ENCODE results near the gene PRSS38. TPM values are rescaled to one million over a fixed set of nuclear protein-coding genes. Genes with fewer than 3 reads are reported as not detected.

The PRSS38 gene
- total RNA-seq, 1 donor from 2014 or later = not detected

- ATAC-seq (ENCODE audit: low read depth) (no peak), DNase-seq (no peak)
- H3K27ac Mint-ChIP-seq = no peak overlapping the region
- no peaks in the 10 kb centered on the region for H3K9me3 Mint-ChIP-seq
- H3K4me1 Mint-ChIP-seq = no peaks in the 10 kb centered on the region
- no peak for TF ChIP-seq CTCF (IDR thresholded peaks at IDR 0.05)
- H3K27me3 Mint-ChIP-seq = no peaks in the 10 kb centered on the region
- CTCF ChIA-PET = no interaction called here
- H3K4me3 Mint-ChIP-seq = no peak overlapping the region
- intact Hi-C loops (cut with micrococcal nuclease) = no loop called here
- H3K36me3 Mint-ChIP-seq (ENCODE audit: low read depth) = no peaks in the 10 kb centered on the region
- POLR2A ChIA-PET = no interaction called here
These were observed 21.3 kb upstream of the PRSS38 start for GRCh38 chr1:227793948-227794816.

GRCh38 chr1:227794817-227795192, 20.7 kb upstream of the PRSS38 start:
- no peaks in the 10 kb centered on the region for H3K9me3 Mint-ChIP-seq
- DNase-seq (no peak), ATAC-seq (ENCODE audit: low read depth) (no peak)
- H3K4me1 Mint-ChIP-seq = no peaks in the 10 kb centered on the region
- H3K36me3 Mint-ChIP-seq (ENCODE audit: low read depth) = no peaks in the 10 kb centered on the region
- ChIA-PET POLR2A (no interaction called here), CTCF (no interaction called here)
- no peak overlapping the region for H3K4me3 Mint-ChIP-seq
- H3K27me3 Mint-ChIP-seq = no peaks in the 10 kb centered on the region
- H3K27ac Mint-ChIP-seq = no peak overlapping the region
- TF ChIP-seq CTCF (IDR thresholded peaks at IDR 0.05) = no peak
- intact Hi-C loops (cut with micrococcal nuclease) = no loop called here

DNA sequence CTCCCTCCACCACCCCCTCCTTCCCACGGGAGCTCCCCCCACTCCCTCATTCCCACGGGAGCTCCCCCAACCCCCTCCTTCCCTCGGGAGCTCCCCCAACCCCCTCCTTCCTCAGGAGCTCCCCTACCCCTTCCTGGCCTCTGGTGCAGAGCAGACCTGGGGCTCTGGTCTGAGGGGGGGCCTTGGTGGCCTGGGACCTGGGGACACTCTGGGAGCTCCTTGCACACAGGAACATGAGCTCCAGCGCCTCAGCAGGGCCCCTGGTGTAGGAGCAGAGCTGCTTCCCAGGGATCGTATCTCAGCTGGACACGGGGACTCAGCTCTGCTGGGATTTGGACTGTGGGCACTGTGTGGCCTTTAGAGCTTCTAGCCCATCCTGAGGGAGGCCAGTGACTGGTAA, 19.7 kb upstream of the PRSS38 start:
- Mint-ChIP-seq H3K4me1 (no peaks in the 10 kb centered on the region), H3K27ac (no peak overlapping the region), H3K4me3 (no peak overlapping the region), H3K9me3 (no peaks in the 10 kb centered on the region), H3K27me3 (no peaks in the 10 kb centered on the region), H3K36me3 (ENCODE audit: low read depth) (no peaks in the 10 kb centered on the region)
- ChIA-PET POLR2A (interaction anchor here (0.6 kb wide), 1 partner anchor 36 kb away, joined by 3 read pairs; no protein-coding TSS in a partner anchor), CTCF (no interaction called here)
- intact Hi-C loops (cut with micrococcal nuclease) = no loop called here
- no peak for ATAC-seq (ENCODE audit: low read depth)
- TF ChIP-seq CTCF (IDR thresholded peaks at IDR 0.05) = no peak
- DNase-seq = no peak

GRCh38 chr1:227796359-227796915, 19.0 kb upstream of the PRSS38 start:
- CTCF ChIA-PET = no interaction called here
- Mint-ChIP-seq H3K9me3 (no peaks in the 10 kb centered on the region), H3K36me3 (ENCODE audit: low read depth) (no peaks in the 10 kb centered on the region), H3K4me3 (no peak overlapping the region), H3K27ac (no peak overlapping the region), H3K4me1 (no peaks in the 10 kb centered on the region), H3K27me3 (no peaks in the 10 kb centered on the region)
- no peak for TF ChIP-seq CTCF (IDR thresholded peaks at IDR 0.05)
- POLR2A ChIA-PET = no interaction called here
- DNase-seq (no peak), ATAC-seq (ENCODE audit: low read depth) (no peak)
- intact Hi-C loops (cut with micrococcal nuclease) = no loop called here

- no peak for ATAC-seq (ENCODE audit: low read depth)
- no peak for TF ChIP-seq CTCF (IDR thresholded peaks at IDR 0.05)
- Mint-ChIP-seq H3K4me3 (no peak overlapping the region), H3K36me3 (ENCODE audit: low read depth) (no peaks in the 10 kb centered on the region), H3K27me3 (no peaks in the 10 kb centered on the region), H3K27ac (no peak overlapping the region), H3K4me1 (no peaks in the 10 kb centered on the region), H3K9me3 (no peaks in the 10 kb centered on the region)
- intact Hi-C loops (cut with micrococcal nuclease) = no loop called here
- DNase-seq = no peak
- CTCF ChIA-PET = no interaction called here
- POLR2A ChIA-PET = no interaction called here
These were observed 18.3 kb upstream of the PRSS38 start for GRCh38 chr1:227797144-227797543.
